SK-N-SH (cell line): Measurements from ENCODE around the gene PDLIM5.

Source experiments
- CHD2 ChIP-seq: fragments of 150-350 bp; IDR thresholded peaks from 2 replicates; pipeline ENCODE4 v1.6.1; 2018; ENCODE audit warnings: low read length; ENCODE audit not compliant: partially characterized antibody
- ELF1 ChIP-seq: IDR thresholded peaks from 2 replicates; pipeline ENCODE4 v1.4.0; 2012
- EP300 ChIP-seq, 2 experiments: IDR thresholded peaks; 2 replicates each; pipeline versions ENCODE4 v1.4.0 to v1.6.1; 2012; ENCODE audit warnings: borderline replicate concordance in 1 of 2, low read depth in 1 of 2, low read length in 1 of 2
- EZH2phosphoT487 ChIP-seq: fragments of 200-600 bp; sonication (generic); IDR thresholded peaks from 2 replicates; pipeline ENCODE4 v1.6.1; 2017; ENCODE audit warnings: low read depth, mixed run types, mild to moderate bottlenecking, antibody characterized with exemption, moderate library complexity, borderline replicate concordance
- FOXM1 ChIP-seq: IDR thresholded peaks from 2 replicates; pipeline ENCODE4 v1.4.0; 2012; ENCODE audit warnings: low read depth, mild to moderate bottlenecking
- GABPA ChIP-seq: IDR thresholded peaks from 2 replicates; pipeline ENCODE4 v1.4.0; 2012; ENCODE audit warnings: low read depth, mild to moderate bottlenecking
- JUND ChIP-seq: IDR thresholded peaks from 2 replicates; pipeline ENCODE4 v1.4.0; 2012
- NFIC ChIP-seq: IDR thresholded peaks from 2 replicates; pipeline ENCODE4 v1.4.0; 2012; ENCODE audit warnings: borderline replicate concordance
- NRF1 ChIP-seq: IDR thresholded peaks from 2 replicates; pipeline ENCODE4 v1.6.1; 2012; ENCODE audit warnings: low read depth, mild to moderate bottlenecking, low read length
- RFX5 ChIP-seq: IDR thresholded peaks from 2 replicates; pipeline ENCODE4 v1.6.1; 2012; ENCODE audit warnings: mild to moderate bottlenecking, improper control_type of control experiment, low read length
- SMC3 ChIP-seq: IDR thresholded peaks from 2 replicates; pipeline ENCODE4 v1.6.1; 2012; ENCODE audit warnings: low read depth, low read length, improper control_type of control experiment
- TEAD4 ChIP-seq: IDR thresholded peaks from 2 replicates; pipeline ENCODE4 v1.4.0; 2012; ENCODE audit warnings: mild to moderate bottlenecking, borderline replicate concordance; ENCODE audit not compliant: insufficient read depth
- TF ChIP-seq, protein P1 (sequence below): fragments of 200-600 bp; sonication (generic); IDR thresholded peaks from 2 replicates; pipeline ENCODE4 v1.6.1; 2017; ENCODE audit warnings: antibody characterized with exemption, mild to moderate bottlenecking, moderate library complexity
- TF ChIP-seq, protein P2 (sequence below): IDR thresholded peaks from 2 replicates; pipeline ENCODE4; 2012

DNA sequence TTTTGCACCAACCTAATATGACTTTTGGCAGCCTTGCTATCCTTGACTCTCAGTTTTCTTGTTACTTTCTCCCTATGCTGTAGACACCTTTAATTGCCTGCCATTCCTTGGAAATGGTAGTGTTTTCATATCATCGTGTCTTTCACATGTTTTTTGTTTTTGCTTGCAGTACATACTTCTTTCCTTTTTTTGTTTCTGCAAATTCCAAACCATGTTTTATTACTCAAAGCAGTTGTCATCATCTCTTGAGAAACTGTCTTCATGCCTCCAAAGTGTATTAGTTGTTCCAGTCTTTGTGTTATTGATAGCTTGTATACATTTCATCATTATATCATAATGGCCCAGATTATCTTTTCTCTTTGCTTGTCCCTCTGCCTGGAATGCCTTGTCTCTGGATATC is 57.1 kb downstream of the PDLIM5 start:
- TF ChIP-seq NFIC (no peak), GABPA (no peak), SMC3 (no peak), JUND (no peak), FOXM1 (no peak), ELF1 (no peak), CHD2 (no peak), EP300 (IDR thresholded peaks at IDR 0.05; ENCODE audit: borderline replicate concordance in 1 of 2, low read depth in 1 of 2, low read length in 1 of 2) (no peak), NRF1 (no peak), RFX5 (no peak), EZH2phosphoT487 (no peak), TEAD4 (no peak)
- TF ChIP-seq, protein P1, sequence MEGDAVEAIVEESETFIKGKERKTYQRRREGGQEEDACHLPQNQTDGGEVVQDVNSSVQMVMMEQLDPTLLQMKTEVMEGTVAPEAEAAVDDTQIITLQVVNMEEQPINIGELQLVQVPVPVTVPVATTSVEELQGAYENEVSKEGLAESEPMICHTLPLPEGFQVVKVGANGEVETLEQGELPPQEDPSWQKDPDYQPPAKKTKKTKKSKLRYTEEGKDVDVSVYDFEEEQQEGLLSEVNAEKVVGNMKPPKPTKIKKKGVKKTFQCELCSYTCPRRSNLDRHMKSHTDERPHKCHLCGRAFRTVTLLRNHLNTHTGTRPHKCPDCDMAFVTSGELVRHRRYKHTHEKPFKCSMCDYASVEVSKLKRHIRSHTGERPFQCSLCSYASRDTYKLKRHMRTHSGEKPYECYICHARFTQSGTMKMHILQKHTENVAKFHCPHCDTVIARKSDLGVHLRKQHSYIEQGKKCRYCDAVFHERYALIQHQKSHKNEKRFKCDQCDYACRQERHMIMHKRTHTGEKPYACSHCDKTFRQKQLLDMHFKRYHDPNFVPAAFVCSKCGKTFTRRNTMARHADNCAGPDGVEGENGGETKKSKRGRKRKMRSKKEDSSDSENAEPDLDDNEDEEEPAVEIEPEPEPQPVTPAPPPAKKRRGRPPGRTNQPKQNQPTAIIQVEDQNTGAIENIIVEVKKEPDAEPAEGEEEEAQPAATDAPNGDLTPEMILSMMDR: no peak
- TF ChIP-seq, protein P2, sequence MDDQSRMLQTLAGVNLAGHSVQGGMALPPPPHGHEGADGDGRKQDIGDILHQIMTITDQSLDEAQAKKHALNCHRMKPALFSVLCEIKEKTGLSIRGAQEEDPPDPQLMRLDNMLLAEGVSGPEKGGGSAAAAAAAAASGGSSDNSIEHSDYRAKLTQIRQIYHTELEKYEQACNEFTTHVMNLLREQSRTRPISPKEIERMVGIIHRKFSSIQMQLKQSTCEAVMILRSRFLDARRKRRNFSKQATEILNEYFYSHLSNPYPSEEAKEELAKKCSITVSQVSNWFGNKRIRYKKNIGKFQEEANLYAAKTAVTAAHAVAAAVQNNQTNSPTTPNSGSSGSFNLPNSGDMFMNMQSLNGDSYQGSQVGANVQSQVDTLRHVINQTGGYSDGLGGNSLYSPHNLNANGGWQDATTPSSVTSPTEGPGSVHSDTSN: no peak
